Measurements from ENCODE around the gene NUP210L. TPM values are rescaled to one million over a fixed set of nuclear protein-coding genes. Genes with fewer than 3 reads are reported as not detected.
A peak's percentile ranks its signal among the peaks of the same experiment; 100 is the strongest.
"Not testable (repeated sequence)": the region's sequence is repeated elsewhere in the genome, so short reads cannot be mapped to it uniquely, and the experiment has no call there.

The NUP210L gene
- total and polyA plus RNA-seq, 2 experiments from 2014 or later: 0.10 TPM; not detected in 1

DNA sequence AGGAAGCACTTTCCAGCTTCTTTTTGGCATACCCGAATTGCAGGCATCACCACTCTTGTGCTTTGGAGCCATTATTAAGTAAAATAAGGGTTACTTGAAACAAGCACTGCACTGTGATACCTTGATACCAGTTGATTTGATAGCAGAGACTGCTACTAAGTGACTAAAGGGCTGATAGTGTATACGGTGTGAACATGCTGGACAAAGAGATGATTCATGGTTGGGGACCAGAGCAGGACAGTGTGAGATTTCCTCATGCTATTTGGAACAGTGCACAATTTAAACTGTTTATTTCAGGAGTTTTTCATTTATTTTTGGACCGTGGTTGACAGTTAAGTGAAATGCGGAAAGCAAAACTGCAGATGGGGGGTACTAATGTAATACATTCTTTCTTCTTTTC, 154.5 kb downstream of the NUP210L start:
- Mint-ChIP-seq H3K36me3 (ENCODE audit: low read depth) (peaks cover 11% of the 10 kb centered on the region), H3K27me3 (ENCODE audit: insufficient read depth, low read depth, poor library complexity) (peaks cover 4% of the 10 kb centered on the region), H3K4me3 (no peak overlapping the region), H3K27ac (no peak overlapping the region), H3K4me1 (no peaks in the 10 kb centered on the region), H3K9me3 (peaks cover 4% of the 10 kb centered on the region; the same call in 2 of the 3 replicates)
- Histone ChIP-seq H3K4me3 (no peak overlapping the region), H4K20me1 (replicated peaks; ENCODE audit: insufficient read depth) (no peaks in the 10 kb centered on the region), H3F3A (replicated peaks; ENCODE audit: low read depth) (peaks cover 5% of the 10 kb centered on the region; the same call in 1 of the 2 replicates), H2AFZ (no peak overlapping the region), H3K4me2 (no peak overlapping the region), H3K27ac (ENCODE audit: low read depth) (no peak overlapping the region), H3K79me2 (replicated peaks; ENCODE audit: insufficient read depth) (no peaks in the 10 kb centered on the region), H3K27me3 (ENCODE audit: insufficient read depth) (no peaks in the 10 kb centered on the region), H3K4me1 (ENCODE audit: insufficient read depth) (no peaks in the 10 kb centered on the region), H3K36me3 (ENCODE audit: insufficient read depth) (no peaks in the 10 kb centered on the region; the same call in 1 of the 2 replicates), H3K9me2 (ENCODE audit: insufficient read depth) (no peaks in the 10 kb centered on the region)
- DNase-seq (ENCODE audit: low spot score): no peak
- TF ChIP-seq JUNB (IDR thresholded peaks at IDR 0.05; ENCODE audit: unreplicated experiment): no peak
- TF ChIP-seq, protein P1, sequence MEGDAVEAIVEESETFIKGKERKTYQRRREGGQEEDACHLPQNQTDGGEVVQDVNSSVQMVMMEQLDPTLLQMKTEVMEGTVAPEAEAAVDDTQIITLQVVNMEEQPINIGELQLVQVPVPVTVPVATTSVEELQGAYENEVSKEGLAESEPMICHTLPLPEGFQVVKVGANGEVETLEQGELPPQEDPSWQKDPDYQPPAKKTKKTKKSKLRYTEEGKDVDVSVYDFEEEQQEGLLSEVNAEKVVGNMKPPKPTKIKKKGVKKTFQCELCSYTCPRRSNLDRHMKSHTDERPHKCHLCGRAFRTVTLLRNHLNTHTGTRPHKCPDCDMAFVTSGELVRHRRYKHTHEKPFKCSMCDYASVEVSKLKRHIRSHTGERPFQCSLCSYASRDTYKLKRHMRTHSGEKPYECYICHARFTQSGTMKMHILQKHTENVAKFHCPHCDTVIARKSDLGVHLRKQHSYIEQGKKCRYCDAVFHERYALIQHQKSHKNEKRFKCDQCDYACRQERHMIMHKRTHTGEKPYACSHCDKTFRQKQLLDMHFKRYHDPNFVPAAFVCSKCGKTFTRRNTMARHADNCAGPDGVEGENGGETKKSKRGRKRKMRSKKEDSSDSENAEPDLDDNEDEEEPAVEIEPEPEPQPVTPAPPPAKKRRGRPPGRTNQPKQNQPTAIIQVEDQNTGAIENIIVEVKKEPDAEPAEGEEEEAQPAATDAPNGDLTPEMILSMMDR (conservative IDR thresholded peaks at IDR 0.05; ENCODE audit: low read depth in 2 of 2): no peak
- TF ChIP-seq, protein P2, sequence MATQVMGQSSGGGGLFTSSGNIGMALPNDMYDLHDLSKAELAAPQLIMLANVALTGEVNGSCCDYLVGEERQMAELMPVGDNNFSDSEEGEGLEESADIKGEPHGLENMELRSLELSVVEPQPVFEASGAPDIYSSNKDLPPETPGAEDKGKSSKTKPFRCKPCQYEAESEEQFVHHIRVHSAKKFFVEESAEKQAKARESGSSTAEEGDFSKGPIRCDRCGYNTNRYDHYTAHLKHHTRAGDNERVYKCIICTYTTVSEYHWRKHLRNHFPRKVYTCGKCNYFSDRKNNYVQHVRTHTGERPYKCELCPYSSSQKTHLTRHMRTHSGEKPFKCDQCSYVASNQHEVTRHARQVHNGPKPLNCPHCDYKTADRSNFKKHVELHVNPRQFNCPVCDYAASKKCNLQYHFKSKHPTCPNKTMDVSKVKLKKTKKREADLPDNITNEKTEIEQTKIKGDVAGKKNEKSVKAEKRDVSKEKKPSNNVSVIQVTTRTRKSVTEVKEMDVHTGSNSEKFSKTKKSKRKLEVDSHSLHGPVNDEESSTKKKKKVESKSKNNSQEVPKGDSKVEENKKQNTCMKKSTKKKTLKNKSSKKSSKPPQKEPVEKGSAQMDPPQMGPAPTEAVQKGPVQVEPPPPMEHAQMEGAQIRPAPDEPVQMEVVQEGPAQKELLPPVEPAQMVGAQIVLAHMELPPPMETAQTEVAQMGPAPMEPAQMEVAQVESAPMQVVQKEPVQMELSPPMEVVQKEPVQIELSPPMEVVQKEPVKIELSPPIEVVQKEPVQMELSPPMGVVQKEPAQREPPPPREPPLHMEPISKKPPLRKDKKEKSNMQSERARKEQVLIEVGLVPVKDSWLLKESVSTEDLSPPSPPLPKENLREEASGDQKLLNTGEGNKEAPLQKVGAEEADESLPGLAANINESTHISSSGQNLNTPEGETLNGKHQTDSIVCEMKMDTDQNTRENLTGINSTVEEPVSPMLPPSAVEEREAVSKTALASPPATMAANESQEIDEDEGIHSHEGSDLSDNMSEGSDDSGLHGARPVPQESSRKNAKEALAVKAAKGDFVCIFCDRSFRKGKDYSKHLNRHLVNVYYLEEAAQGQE (IDR thresholded peaks at IDR 0.05; ENCODE audit: unreplicated experiment): no peak
- no peak for TF ChIP-seq EZH2 (IDR thresholded peaks at IDR 0.05; ENCODE audit: low read depth, unreplicated experiment)
- TF ChIP-seq NANOG (IDR thresholded peaks at IDR 0.05; ENCODE audit: borderline replicate concordance): no peak
- TF ChIP-seq, protein P3, sequence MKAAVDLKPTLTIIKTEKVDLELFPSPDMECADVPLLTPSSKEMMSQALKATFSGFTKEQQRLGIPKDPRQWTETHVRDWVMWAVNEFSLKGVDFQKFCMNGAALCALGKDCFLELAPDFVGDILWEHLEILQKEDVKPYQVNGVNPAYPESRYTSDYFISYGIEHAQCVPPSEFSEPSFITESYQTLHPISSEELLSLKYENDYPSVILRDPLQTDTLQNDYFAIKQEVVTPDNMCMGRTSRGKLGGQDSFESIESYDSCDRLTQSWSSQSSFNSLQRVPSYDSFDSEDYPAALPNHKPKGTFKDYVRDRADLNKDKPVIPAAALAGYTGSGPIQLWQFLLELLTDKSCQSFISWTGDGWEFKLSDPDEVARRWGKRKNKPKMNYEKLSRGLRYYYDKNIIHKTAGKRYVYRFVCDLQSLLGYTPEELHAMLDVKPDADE (IDR thresholded peaks at IDR 0.05): no peak
- TF ChIP-seq, protein P4, sequence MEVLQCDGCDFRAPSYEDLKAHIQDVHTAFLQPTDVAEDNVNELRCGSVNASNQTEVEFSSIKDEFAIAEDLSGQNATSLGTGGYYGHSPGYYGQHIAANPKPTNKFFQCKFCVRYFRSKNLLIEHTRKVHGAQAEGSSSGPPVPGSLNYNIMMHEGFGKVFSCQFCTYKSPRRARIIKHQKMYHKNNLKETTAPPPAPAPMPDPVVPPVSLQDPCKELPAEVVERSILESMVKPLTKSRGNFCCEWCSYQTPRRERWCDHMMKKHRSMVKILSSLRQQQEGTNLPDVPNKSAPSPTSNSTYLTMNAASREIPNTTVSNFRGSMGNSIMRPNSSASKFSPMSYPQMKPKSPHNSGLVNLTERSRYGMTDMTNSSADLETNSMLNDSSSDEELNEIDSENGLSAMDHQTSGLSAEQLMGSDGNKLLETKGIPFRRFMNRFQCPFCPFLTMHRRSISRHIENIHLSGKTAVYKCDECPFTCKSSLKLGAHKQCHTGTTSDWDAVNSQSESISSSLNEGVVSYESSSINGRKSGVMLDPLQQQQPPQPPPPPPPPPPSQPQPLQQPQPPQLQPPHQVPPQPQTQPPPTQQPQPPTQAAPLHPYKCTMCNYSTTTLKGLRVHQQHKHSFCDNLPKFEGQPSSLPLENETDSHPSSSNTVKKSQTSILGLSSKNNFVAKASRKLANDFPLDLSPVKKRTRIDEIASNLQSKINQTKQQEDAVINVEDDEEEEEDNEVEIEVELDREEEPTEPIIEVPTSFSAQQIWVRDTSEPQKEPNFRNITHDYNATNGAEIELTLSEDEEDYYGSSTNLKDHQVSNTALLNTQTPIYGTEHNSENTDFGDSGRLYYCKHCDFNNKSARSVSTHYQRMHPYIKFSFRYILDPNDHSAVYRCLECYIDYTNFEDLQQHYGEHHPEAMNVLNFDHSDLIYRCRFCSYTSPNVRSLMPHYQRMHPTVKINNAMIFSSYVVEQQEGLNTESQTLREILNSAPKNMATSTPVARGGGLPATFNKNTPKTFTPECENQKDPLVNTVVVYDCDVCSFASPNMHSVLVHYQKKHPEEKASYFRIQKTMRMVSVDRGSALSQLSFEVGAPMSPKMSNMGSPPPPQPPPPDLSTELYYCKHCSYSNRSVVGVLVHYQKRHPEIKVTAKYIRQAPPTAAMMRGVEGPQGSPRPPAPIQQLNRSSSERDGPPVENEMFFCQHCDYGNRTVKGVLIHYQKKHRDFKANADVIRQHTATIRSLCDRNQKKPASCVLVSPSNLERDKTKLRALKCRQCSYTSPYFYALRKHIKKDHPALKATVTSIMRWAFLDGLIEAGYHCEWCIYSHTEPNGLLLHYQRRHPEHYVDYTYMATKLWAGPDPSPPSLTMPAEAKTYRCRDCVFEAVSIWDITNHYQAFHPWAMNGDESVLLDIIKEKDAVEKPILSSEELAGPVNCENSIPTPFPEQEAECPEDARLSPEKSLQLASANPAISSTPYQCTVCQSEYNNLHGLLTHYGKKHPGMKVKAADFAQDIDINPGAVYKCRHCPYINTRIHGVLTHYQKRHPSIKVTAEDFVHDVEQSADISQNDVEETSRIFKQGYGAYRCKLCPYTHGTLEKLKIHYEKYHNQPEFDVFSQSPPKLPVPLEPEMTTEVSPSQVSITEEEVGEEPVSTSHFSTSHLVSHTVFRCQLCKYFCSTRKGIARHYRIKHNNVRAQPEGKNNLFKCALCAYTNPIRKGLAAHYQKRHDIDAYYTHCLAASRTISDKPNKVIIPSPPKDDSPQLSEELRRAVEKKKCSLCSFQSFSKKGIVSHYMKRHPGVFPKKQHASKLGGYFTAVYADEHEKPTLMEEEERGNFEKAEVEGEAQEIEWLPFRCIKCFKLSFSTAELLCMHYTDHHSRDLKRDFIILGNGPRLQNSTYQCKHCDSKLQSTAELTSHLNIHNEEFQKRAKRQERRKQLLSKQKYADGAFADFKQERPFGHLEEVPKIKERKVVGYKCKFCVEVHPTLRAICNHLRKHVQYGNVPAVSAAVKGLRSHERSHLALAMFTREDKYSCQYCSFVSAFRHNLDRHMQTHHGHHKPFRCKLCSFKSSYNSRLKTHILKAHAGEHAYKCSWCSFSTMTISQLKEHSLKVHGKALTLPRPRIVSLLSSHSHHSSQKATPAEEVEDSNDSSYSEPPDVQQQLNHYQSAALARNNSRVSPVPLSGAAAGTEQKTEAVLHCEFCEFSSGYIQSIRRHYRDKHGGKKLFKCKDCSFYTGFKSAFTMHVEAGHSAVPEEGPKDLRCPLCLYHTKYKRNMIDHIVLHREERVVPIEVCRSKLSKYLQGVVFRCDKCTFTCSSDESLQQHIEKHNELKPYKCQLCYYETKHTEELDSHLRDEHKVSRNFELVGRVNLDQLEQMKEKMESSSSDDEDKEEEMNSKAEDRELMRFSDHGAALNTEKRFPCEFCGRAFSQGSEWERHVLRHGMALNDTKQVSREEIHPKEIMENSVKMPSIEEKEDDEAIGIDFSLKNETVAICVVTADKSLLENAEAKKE (CRISPR knock-in tag; IDR thresholded peaks at IDR 0.05): no peak
- ATAC-seq: no peak

DNA sequence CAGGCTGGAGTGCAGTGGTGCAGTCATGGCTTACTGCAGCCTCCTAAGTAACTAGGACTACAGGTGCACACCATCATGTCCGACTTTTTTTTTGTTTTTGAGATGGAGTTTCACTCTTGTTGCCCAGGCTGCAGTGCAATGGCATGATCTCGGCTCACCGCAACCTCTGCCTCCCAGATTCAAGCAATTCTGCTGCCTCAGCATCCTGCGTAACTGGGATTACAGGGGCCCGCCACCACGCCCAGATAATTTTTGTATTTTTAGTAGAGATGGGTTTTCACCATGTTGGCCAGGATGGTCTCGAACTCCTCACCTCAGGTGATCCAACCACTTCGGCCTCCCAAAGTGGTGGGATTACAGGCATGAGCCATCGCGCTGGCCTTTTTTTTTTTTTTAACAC, 158.0 kb downstream of the NUP210L start:
- H3K36me3 Mint-ChIP-seq (ENCODE audit: low read depth): peaks cover 45% of the 10 kb centered on the region
- not testable (repeated sequence) for H3K27me3 Mint-ChIP-seq (ENCODE audit: insufficient read depth, low read depth, poor library complexity); ATAC-seq; H3K27ac Mint-ChIP-seq; H3K4me2 ChIP-seq; H3K27me3 ChIP-seq (ENCODE audit: insufficient read depth); H3K4me3 Mint-ChIP-seq; H3K4me1 Mint-ChIP-seq; H3K9me3 Mint-ChIP-seq; H3K4me1 ChIP-seq (ENCODE audit: insufficient read depth); DNase-seq (ENCODE audit: low spot score); H2AFZ ChIP-seq; H3K9me2 ChIP-seq (ENCODE audit: insufficient read depth); H3K4me3 ChIP-seq
- H3K27ac ChIP-seq (ENCODE audit: low read depth): 0 out of 2 replicates have a peak overlapping the region, but pooled peaks have one; percentile 23
- peaks cover 10% of the 10 kb centered on the region for H3K79me2 ChIP-seq (replicated peaks; ENCODE audit: insufficient read depth)
- H3F3A ChIP-seq (replicated peaks; ENCODE audit: low read depth): peaks cover 33% of the 10 kb centered on the region
- peaks cover 29% of the 10 kb centered on the region for H3K36me3 ChIP-seq (ENCODE audit: insufficient read depth)
- peaks cover 17% of the 10 kb centered on the region for H4K20me1 ChIP-seq (replicated peaks; ENCODE audit: insufficient read depth)
